Measurements from ENCODE around the gene MIEF1. TPM values are rescaled to one million over a fixed set of nuclear protein-coding genes. Genes with fewer than 3 reads are reported as not detected.

Gene MIEF1
- total and polyA plus RNA-seq, 2 experiments from 2014 or later, result 13.2 to 40.1 TPM

GRCh38 chr22:39501644-39502108, 414 bp upstream of the MIEF1 start:
- H3K9me3 Mint-ChIP-seq, result no peaks in the 10 kb centered on the region; the same call in 1 of the 3 replicates
- H3K4me1 ChIP-seq (ENCODE audit: insufficient read depth), result peaks cover 13% of the 10 kb centered on the region
- no peaks in the 10 kb centered on the region for H3K9me2 ChIP-seq (ENCODE audit: insufficient read depth)
- H3K27me3 Mint-ChIP-seq (ENCODE audit: insufficient read depth, low read depth, poor library complexity), result peaks cover 60% of the 10 kb centered on the region
- no peak overlapping the region for H3K27ac ChIP-seq (ENCODE audit: low read depth)
- H3K4me3 Mint-ChIP-seq, result peak overlapping the region; percentile 88
- H3K4me3 ChIP-seq, result peak overlapping the region; percentile 99
- peaks cover 29% of the 10 kb centered on the region for H3K36me3 Mint-ChIP-seq (ENCODE audit: low read depth)
- peak overlapping the region; percentile 98 for H3K4me2 ChIP-seq
- peaks cover 13% of the 10 kb centered on the region; the same call in 1 of the 2 replicates for H3F3A ChIP-seq (replicated peaks; ENCODE audit: low read depth)
- TF ChIP-seq POLR2AphosphoS5 (IDR thresholded peaks at IDR 0.05; ENCODE audit: low read depth) (no peak), CTCF (conservative IDR thresholded peaks at IDR 0.05; ENCODE audit: low read depth in 2 of 2) (no peak), ZNF331 (CRISPR knock-in tag; IDR thresholded peaks at IDR 0.05; ENCODE audit: low read depth) (no peak)
- H2AFZ ChIP-seq, result peak overlapping the region; percentile 88; the same call in 1 of the 2 replicates
- peaks cover 11% of the 10 kb centered on the region for H3K4me1 Mint-ChIP-seq
- ATAC-seq (peak; percentile 56), DNase-seq (ENCODE audit: low spot score) (no peak)
- peaks cover 36% of the 10 kb centered on the region for H3K27me3 ChIP-seq (ENCODE audit: insufficient read depth)
- peaks cover 16% of the 10 kb centered on the region for H3K36me3 ChIP-seq (ENCODE audit: insufficient read depth)
- peaks cover 36% of the 10 kb centered on the region for H4K20me1 ChIP-seq (replicated peaks; ENCODE audit: insufficient read depth)
- H3K27ac Mint-ChIP-seq, result no peak overlapping the region; the same call in 1 of the 2 replicates
- H3K79me2 ChIP-seq (replicated peaks; ENCODE audit: insufficient read depth), result peaks cover 25% of the 10 kb centered on the region

GRCh38 chr22:39502789-39503409, 809 bp downstream of the MIEF1 start:
- Histone ChIP-seq H3K27me3 (ENCODE audit: insufficient read depth) (peaks cover 42% of the 10 kb centered on the region), H3K4me3 (peak overlapping the region; percentile 99), H3K4me2 (peak overlapping the region; percentile 98), H3K4me1 (ENCODE audit: insufficient read depth) (peaks cover 13% of the 10 kb centered on the region), H3K9me2 (ENCODE audit: insufficient read depth) (no peaks in the 10 kb centered on the region), H4K20me1 (replicated peaks; ENCODE audit: insufficient read depth) (peaks cover 40% of the 10 kb centered on the region), H3K36me3 (ENCODE audit: insufficient read depth) (peaks cover 19% of the 10 kb centered on the region), H3K79me2 (replicated peaks; ENCODE audit: insufficient read depth) (peaks cover 26% of the 10 kb centered on the region), H3F3A (replicated peaks; ENCODE audit: low read depth) (peaks cover 15% of the 10 kb centered on the region; the same call in 1 of the 2 replicates), H3K27ac (ENCODE audit: low read depth) (no peak overlapping the region), H2AFZ (peak overlapping the region; percentile 76)
- no peak overlapping the region for H3K27ac Mint-ChIP-seq
- no peaks in the 10 kb centered on the region; the same call in 1 of the 3 replicates for H3K9me3 Mint-ChIP-seq
- ATAC-seq (no peak), DNase-seq (ENCODE audit: low spot score) (no peak)
- peaks cover 61% of the 10 kb centered on the region for H3K27me3 Mint-ChIP-seq (ENCODE audit: insufficient read depth, low read depth, poor library complexity)
- H3K36me3 Mint-ChIP-seq (ENCODE audit: low read depth), result peaks cover 38% of the 10 kb centered on the region
- peak overlapping the region; percentile 88 for H3K4me3 Mint-ChIP-seq
- peaks cover 11% of the 10 kb centered on the region for H3K4me1 Mint-ChIP-seq
- no peak for TF ChIP-seq CTCF (conservative IDR thresholded peaks at IDR 0.05; ENCODE audit: low read depth in 2 of 2)
- TF ChIP-seq JUNB (IDR thresholded peaks at IDR 0.05; ENCODE audit: unreplicated experiment), result no peak
- no peak for TF ChIP-seq POLR2AphosphoS5 (IDR thresholded peaks at IDR 0.05; ENCODE audit: low read depth)
- TF ChIP-seq REST (IDR thresholded peaks at IDR 0.05; ENCODE audit: unreplicated experiment), result no peak
- no peak for TF ChIP-seq ZNF114 (CRISPR knock-in tag; IDR thresholded peaks at IDR 0.05)

All from GM23338 (cell line).